Measurements from ENCODE around the gene LMOD3.

LMOD3 gene

DNA sequence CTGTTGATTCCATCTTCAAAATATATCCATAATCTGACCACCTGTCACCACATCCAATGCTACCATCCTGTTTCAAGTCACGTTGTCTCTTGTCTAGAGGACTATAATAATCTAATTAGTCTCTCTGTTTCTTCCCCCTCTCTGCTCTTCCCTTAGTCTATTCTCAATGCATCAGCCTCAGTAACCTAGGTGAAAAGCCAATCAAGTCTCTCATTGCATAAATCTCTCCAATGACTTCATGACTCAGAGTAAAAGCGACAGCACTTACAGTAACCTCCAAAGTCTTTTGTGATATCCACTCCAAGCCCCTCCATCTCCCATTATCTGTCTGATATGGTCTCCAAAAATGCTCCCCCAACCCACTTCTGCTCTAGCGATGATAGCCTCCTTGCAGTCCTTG lies 49.5 kb downstream of the LMOD3 start:
- no peak for DNase-seq (ENCODE audit: low read depth)
- no peak overlapping the region for H3K4me3 ChIP-seq (ENCODE audit: low read depth, low read length)
- TF ChIP-seq, protein P1, sequence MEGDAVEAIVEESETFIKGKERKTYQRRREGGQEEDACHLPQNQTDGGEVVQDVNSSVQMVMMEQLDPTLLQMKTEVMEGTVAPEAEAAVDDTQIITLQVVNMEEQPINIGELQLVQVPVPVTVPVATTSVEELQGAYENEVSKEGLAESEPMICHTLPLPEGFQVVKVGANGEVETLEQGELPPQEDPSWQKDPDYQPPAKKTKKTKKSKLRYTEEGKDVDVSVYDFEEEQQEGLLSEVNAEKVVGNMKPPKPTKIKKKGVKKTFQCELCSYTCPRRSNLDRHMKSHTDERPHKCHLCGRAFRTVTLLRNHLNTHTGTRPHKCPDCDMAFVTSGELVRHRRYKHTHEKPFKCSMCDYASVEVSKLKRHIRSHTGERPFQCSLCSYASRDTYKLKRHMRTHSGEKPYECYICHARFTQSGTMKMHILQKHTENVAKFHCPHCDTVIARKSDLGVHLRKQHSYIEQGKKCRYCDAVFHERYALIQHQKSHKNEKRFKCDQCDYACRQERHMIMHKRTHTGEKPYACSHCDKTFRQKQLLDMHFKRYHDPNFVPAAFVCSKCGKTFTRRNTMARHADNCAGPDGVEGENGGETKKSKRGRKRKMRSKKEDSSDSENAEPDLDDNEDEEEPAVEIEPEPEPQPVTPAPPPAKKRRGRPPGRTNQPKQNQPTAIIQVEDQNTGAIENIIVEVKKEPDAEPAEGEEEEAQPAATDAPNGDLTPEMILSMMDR (IDR thresholded peaks at IDR 0.05; ENCODE audit: control insufficient read depth, extremely low read depth, insufficient read depth): no peak

DNA sequence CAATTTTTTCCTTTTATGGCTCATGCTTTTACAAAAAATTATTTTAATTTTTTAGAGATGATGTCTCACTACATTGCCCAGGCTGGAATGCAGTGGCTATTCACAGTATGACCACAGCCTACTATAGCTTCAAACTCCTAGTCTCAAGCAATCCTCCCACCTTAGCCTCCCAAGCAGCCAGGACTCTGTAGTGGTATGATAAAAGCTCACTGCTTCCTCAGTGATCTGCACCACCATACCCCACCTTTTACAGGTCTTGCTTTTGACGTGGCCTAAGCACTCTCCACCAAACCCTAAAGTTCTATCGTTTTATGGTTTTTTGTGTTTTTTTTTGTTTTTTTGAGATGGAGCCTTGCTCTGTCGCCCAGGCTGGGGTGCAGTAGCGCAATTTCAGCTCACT lies 56.3 kb downstream of the LMOD3 start:
- TF ChIP-seq, protein P1 (IDR thresholded peaks at IDR 0.05; ENCODE audit: control insufficient read depth, extremely low read depth, insufficient read depth): no peak
- H3K4me3 ChIP-seq (ENCODE audit: low read depth, low read length): no peak overlapping the region
- DNase-seq (ENCODE audit: low read depth): no peak

DNA sequence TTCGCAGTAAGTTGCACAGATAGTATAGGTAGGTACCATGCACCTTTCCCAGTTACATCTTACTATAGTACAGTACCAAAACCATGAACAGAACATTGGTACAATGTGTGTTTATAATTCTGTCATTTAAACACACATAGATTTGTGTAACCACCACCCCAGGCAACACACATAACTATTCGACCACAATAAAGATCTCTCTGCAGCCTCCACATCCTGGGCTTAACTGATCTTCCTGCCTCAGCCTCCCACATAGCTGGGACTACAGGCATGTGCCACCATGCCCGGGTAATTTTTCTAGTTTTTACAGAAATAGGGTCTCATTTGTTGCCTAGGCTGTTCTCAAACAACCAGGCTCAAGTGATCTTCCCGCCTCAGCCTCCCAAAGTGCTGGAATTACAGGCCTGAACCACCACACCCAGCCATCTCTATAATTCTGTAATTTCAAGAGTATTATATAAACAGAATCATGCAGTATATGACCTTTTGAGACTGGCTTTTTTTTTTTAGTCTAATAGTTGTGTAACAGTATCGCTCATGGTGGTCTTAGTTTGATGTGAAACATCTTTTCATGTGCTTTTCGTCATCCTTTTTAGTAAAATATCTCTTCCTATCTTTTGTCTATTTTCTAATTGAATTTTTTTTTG lies 57.0 kb downstream of the LMOD3 start:
- TF ChIP-seq, protein P1 (IDR thresholded peaks at IDR 0.05; ENCODE audit: control insufficient read depth, extremely low read depth, insufficient read depth): no peak
- no peak for DNase-seq (ENCODE audit: low read depth)
- no peak overlapping the region for H3K4me3 ChIP-seq (ENCODE audit: low read depth, low read length)

DNA sequence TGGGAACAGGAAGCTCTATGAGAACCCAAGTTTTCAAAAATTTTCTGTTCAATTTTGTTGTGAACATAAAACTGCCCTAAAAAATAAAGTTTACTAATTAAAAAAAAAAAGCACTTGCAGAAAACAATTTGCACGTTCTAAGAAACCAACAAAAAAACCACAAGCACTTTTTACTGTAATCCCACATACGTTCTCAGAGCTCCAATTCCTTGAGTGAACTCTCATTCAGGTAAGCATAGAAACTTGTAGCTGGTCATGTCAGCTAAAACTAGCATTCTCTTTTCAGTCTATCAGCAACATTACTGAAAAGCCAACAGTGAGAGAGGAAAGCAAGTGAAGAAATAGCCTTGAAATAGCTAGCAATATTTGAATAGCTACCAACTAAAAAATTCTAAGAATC lies 58.8 kb downstream of the LMOD3 start:
- no peak overlapping the region for H3K4me3 ChIP-seq (ENCODE audit: low read depth, low read length)
- DNase-seq (ENCODE audit: low read depth): no peak
- TF ChIP-seq, protein P1 (IDR thresholded peaks at IDR 0.05; ENCODE audit: control insufficient read depth, extremely low read depth, insufficient read depth): no peak

DNA sequence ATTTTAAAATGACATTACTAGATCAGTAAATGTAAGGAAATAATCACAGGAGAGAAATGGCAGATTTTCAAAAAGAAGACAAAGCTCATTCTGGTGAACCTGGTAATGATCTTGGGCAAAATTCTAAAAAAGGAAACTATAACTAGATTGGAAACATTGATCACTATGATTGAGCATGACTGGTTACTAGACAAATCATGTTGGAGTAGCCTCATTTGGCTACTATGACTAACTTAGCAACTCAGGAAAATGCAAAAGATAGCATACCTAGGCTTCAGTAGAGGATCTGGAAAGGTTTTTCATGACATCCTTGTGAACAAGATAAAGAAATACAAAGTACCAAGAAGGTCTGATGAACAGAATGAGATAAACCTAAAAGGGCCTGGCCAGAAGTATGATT lies 62.7 kb downstream of the LMOD3 start:
- H3K4me3 ChIP-seq (ENCODE audit: low read depth, low read length): no peak overlapping the region
- TF ChIP-seq, protein P1 (IDR thresholded peaks at IDR 0.05; ENCODE audit: control insufficient read depth, extremely low read depth, insufficient read depth): no peak
- DNase-seq (ENCODE audit: low read depth): no peak

DNA sequence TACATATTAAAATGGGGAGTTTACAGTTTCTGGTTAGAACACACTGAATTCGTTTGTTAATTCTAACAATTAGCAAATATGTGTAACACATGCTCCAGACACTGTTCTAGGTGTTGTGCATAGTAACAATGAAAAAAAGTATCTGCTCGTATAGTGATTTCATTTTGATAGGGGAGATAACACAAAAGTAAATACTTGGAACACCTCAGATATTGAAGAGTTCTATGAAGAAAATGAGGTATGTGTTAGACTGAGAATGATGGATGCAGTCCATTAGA lies 63.5 kb downstream of the LMOD3 start:
- DNase-seq (ENCODE audit: low read depth): no peak
- no peak overlapping the region for H3K4me3 ChIP-seq (ENCODE audit: low read depth, low read length)
- TF ChIP-seq, protein P1 (IDR thresholded peaks at IDR 0.05; ENCODE audit: control insufficient read depth, extremely low read depth, insufficient read depth): no peak

DNA sequence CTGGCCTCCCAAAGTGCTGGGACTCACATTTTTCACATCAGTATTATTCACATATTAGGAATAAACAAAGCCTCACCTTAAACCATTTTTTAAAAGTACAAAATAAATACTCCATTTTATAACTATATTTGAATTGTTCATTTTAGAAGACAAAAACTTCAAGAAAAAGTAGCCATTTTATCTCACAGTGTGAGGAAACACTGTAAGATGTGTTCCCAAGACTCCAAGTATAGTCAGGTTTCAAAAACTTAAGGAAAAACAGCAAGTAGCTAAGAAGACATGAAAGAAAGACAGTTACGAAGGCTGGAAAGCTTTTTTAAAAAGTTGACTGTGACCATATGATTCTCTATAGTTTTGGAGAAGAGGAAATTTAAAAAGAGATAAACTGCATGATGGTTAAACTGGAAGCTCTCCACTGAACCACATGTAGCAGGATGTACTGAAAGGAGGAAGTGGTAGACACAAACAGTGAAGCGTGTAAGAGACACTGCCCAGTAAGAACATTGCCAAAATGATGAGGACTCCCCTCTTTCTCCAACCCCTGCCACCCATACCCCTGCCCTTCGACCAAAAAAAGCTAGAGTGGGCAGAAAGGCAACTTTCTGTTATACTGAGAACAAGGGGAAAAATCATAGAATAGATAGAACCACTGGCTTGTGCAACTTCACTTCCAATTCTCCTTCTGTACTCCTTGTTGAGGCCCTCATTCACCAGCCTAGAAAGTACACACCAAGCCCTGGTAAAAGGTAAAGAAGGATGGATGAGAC lies 64.0 kb downstream of the LMOD3 start:
- TF ChIP-seq, protein P1 (IDR thresholded peaks at IDR 0.05; ENCODE audit: control insufficient read depth, extremely low read depth, insufficient read depth): no peak
- H3K4me3 ChIP-seq (ENCODE audit: low read depth, low read length): no peak overlapping the region
- DNase-seq (ENCODE audit: low read depth): no peak
